SK-N-SH (cell line): ENCODE results near the gene DOC2A.

Experiments used
- GABPA ChIP-seq: IDR thresholded peaks from 2 replicates; pipeline ENCODE4 v1.4.0; 2012; ENCODE audit warnings: low read depth, mild to moderate bottlenecking
- JUND ChIP-seq: IDR thresholded peaks from 2 replicates; pipeline ENCODE4 v1.4.0; 2012
- MXI1 ChIP-seq: IDR thresholded peaks from 2 replicates; pipeline ENCODE4 v1.6.1; 2012; ENCODE audit warnings: mild to moderate bottlenecking, low read depth, low read length, improper control_type of control experiment
- PBX3 ChIP-seq: IDR thresholded peaks from 2 replicates; pipeline ENCODE4; 2012
- RXRA ChIP-seq: IDR thresholded peaks from 2 replicates; pipeline ENCODE4 v1.4.0; 2012; ENCODE audit warnings: low read depth, mild to moderate bottlenecking, borderline replicate concordance
- TAF1 ChIP-seq: IDR thresholded peaks from 2 replicates; pipeline ENCODE4 v1.6.1; 2012; ENCODE audit warnings: low read depth, mild to moderate bottlenecking, low read length, moderate library complexity, borderline replicate concordance
- TF ChIP-seq, protein P1 (sequence below): fragments of 200-600 bp; sonication (generic); IDR thresholded peaks from 2 replicates; pipeline ENCODE4 v1.6.1; 2017; ENCODE audit warnings: antibody characterized with exemption, mild to moderate bottlenecking, moderate library complexity
- TF ChIP-seq, protein P2 (sequence below): IDR thresholded peaks from 2 replicates; pipeline ENCODE4 v1.6.1; 2012; ENCODE audit warnings: mild to moderate bottlenecking, low read depth, low read length, moderate library complexity

DNA sequence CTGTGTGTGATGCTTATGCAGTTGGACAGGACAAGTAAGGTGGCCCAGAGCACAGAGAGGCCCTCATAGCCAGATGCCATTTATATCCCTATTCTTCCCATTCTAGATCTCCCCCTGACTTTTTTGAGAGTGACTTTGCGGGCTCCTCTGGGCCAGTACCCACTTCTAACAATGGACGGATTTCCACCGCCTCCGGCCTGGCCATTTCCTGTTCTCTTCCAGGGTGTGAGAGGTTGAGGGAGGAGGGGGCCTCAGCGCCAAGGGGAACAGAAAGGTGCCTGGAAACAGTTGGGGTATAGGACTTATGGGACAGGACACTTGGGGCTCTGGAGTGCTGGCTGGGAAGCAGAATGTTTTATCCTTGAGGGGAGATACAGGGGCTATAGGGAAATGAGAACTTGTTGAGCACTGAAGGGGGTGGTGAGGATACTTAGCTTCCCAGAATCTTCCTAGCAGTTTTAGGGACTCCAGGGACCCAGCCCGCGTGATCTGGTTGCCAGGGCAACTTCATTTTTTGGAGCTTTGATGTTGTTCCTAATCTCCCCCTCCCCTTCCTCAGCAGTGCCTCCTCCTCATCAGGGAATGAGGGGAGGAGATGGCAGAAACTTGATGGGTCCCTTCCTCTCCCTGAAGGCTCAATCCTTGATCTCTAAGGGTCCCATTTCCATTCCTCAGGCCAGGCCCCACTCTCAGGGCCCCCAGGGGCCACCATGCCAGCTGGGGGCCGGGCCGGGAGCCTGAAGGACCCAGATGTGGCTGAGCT is 33.6 kb downstream of the DOC2A start:
- TF ChIP-seq JUND (no peak), RXRA (no peak), GABPA (no peak), TAF1 (no peak), MXI1 (no peak), PBX3 (no peak)
- TF ChIP-seq, protein P1, sequence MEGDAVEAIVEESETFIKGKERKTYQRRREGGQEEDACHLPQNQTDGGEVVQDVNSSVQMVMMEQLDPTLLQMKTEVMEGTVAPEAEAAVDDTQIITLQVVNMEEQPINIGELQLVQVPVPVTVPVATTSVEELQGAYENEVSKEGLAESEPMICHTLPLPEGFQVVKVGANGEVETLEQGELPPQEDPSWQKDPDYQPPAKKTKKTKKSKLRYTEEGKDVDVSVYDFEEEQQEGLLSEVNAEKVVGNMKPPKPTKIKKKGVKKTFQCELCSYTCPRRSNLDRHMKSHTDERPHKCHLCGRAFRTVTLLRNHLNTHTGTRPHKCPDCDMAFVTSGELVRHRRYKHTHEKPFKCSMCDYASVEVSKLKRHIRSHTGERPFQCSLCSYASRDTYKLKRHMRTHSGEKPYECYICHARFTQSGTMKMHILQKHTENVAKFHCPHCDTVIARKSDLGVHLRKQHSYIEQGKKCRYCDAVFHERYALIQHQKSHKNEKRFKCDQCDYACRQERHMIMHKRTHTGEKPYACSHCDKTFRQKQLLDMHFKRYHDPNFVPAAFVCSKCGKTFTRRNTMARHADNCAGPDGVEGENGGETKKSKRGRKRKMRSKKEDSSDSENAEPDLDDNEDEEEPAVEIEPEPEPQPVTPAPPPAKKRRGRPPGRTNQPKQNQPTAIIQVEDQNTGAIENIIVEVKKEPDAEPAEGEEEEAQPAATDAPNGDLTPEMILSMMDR = no peak
- TF ChIP-seq, protein P2, sequence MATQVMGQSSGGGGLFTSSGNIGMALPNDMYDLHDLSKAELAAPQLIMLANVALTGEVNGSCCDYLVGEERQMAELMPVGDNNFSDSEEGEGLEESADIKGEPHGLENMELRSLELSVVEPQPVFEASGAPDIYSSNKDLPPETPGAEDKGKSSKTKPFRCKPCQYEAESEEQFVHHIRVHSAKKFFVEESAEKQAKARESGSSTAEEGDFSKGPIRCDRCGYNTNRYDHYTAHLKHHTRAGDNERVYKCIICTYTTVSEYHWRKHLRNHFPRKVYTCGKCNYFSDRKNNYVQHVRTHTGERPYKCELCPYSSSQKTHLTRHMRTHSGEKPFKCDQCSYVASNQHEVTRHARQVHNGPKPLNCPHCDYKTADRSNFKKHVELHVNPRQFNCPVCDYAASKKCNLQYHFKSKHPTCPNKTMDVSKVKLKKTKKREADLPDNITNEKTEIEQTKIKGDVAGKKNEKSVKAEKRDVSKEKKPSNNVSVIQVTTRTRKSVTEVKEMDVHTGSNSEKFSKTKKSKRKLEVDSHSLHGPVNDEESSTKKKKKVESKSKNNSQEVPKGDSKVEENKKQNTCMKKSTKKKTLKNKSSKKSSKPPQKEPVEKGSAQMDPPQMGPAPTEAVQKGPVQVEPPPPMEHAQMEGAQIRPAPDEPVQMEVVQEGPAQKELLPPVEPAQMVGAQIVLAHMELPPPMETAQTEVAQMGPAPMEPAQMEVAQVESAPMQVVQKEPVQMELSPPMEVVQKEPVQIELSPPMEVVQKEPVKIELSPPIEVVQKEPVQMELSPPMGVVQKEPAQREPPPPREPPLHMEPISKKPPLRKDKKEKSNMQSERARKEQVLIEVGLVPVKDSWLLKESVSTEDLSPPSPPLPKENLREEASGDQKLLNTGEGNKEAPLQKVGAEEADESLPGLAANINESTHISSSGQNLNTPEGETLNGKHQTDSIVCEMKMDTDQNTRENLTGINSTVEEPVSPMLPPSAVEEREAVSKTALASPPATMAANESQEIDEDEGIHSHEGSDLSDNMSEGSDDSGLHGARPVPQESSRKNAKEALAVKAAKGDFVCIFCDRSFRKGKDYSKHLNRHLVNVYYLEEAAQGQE = no peak
